Fibroblast of pulmonary artery (primary cell): Measurements from ENCODE around the gene CD96.
A peak's percentile ranks its signal among the peaks of the same experiment; 100 is the strongest.

ENCODE experiments used
- DNase-seq: peaks from one replicate; pipeline ENCODE4 v3.0.0-alpha.2; 2010; ENCODE audit warnings: low read depth
- H3K4me3 ChIP-seq: replicated peaks from 2 replicates; pipeline ENCODE4 v1.5.1; 2011; ENCODE audit warnings: low read depth, mild to moderate bottlenecking, control low read depth, low read length, moderate library complexity
- CTCF ChIP-seq: IDR thresholded peaks from 2 replicates; pipeline ENCODE4 v1.5.1; 2011; ENCODE audit warnings: mild to moderate bottlenecking, control low read depth, low read length, inconsistent platforms; ENCODE audit errors: missing control alignments

Gene CD96

DNA sequence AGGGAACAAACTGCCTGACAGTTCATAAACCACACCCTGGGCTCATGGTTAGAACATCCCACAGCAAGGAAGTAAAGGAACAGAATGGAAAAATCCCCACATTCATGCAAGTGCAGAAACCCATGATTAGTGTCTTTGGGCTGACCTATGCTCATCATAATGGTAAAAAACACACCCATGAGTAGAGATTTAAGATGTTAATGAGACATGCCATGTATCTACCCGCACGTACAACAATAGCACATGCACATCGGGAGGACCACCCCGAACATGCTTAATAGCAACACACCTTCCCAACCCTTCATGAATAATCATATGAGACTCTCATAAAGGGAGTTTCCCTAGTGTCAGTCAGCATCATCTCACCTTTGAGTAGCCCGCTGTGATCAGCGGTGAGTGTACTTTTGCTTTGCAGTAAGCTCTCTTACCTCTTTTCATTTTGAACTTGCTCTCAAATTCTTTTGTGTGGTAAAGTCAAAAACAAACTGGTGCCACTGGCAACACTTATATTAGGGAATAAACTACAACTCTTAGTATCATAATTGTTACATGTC, 30.0 kb downstream of the CD96 start:
- DNase-seq = no peak
- TF ChIP-seq CTCF = no peak
- no peak overlapping the region for H3K4me3 ChIP-seq

DNA sequence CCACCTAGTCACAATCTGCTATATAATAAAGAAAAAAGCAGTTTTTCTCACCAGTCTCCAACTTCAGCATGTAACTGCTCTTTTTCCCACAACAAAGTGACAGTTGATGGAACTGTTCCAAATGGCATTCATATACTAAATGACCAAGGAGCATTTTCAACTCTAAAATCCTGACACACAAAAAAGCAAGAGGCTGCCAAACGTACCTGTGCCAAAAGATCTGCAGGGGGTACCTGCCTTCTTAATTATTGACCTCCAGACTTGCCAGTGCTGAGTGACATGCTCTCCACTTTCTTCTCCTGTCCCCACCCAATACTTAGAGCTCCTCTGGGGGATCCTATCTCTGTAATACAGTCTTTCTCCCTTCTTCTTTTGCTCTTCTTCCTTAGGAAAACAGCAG, 35.1 kb downstream of the CD96 start:
- no peak for TF ChIP-seq CTCF
- no peak for DNase-seq
- no peak overlapping the region for H3K4me3 ChIP-seq

GRCh38 chr3:111577798-111578685, 36.0 kb downstream of the CD96 start:
- TF ChIP-seq CTCF = peak; percentile 79
- DNase-seq = peak; percentile 89
- H3K4me3 ChIP-seq = no peak overlapping the region

DNA sequence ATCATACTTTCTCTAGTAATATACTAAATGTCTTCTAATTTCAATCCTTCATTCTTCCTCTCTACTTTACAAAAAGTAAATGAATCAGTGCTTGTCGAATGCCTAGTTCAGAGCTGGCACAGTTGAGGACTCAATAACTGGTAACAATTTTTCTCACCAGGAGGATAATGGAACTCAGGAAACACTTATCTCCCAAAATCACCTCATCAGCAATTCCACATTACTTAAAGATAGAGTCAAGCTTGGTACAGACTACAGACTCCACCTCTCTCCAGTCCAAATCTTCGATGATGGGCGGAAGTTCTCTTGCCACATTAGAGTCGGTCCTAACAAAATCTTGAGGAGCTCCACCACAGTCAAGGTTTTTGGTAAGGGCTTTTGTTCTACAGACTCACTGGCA, 36.9 kb downstream of the CD96 start:
- no peak for TF ChIP-seq CTCF
- DNase-seq = no peak
- H3K4me3 ChIP-seq = no peak overlapping the region

DNA sequence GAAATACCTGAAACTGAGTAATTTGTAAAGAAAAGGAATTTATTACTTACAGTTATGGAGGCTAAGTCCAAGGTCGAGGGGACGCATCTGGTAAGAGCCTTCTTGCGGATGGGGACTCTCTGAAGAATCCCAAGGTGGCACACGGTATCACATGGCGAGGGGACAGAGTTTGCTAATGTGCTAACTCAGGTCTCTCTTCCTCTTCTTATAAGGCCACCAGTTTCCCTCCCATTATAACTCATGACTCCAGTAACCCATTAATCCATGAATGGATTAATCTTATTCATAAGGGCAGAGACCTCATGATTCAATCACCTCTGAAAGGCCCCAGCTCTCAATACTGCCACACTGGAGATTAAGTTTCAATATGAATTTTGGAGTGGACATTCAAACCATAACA, 37.5 kb downstream of the CD96 start:
- H3K4me3 ChIP-seq = no peak overlapping the region
- DNase-seq = no peak
- TF ChIP-seq CTCF = no peak

GRCh38 chr3:111581403-111582119, 39.6 kb downstream of the CD96 start:
- no peak overlapping the region for H3K4me3 ChIP-seq
- no peak for TF ChIP-seq CTCF
- no peak for DNase-seq
